HG03097 (cell line): ENCODE data around the gene MINDY4.
A peak's percentile ranks its signal among the peaks of the same experiment; 100 is the strongest.
"Not testable (repeated sequence)": the region's sequence is repeated elsewhere in the genome, so short reads cannot be mapped to it uniquely, and the experiment has no call there.

Experiments
- ATAC-seq: cut with Tn5 transposase; IDR thresholded peaks from one replicate; pipeline ENCODE4 v1.9.1; 2021; ENCODE audit not compliant: unreplicated experiment, low FRiP score

Gene MINDY4

DNA sequence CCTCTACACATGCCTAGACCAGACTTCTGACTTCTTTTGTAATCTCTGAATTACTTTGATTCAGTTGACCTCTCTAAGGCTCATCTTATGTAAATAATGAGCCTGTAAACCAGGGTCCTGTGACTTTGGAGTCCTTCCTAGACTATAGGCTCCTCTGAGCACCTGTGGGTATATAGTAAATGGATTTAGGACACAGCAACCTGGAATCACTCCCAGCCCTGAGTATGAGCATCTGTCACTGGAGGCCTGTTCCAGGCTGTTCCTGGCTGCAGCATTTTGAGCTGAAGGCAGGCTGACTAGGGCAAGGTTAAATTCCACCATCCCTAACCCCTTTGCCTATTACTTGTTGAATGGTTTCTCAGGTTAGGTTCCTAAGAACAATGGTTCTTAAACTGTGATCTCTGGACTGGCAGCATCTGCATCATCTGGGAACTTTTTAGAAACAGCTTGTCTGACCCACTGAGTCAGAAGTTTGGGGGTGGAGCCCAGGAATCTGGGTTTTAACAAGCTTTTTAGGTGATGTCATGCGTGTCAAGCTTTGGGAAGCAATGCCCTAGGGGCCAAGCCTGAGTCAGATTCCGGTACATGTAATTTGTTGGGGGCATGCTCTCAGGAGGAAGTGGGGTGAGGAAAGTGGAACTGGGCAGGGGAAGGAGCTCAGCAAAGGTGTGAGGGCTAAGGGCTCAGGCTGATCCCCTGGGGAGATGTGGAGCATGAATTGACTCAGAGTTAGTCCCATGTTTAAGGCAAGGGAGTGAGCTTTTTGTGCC is 28.2 kb downstream of the MINDY4 start:
- ATAC-seq = peak; percentile 76

DNA sequence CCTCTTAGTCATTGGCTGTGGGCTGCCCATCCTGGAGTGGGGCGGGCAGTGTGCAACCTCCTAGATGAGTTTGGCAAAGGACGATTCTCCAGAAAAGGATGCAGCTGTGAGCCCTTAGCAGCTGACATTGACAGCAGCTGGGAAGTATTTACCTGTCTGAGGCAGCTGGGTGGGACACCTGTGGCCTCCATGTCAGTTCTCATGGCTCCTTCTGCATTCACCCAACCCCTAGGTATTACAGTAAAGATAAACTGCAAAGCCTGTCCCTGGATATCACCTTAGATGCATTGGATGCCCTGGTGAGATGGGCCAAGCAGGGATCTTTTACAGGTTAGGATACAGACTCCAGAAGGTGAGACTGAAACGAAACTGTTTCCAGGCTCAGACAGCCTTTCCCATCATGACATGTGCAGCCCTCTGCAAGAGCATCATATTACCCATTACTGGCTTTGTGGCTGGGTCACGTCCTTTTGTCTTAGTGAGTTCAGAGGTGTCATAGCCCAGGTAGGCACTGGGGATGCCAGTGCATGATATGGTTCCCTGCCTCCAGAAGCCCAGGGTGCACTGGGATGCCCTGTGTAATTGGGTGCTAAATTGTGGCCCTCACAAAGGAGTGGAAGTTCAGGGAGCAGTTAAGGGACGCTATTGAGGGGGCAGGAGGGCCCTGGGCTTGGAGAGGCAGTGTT is 28.9 kb downstream of the MINDY4 start:
- peak; percentile 1 for ATAC-seq

DNA sequence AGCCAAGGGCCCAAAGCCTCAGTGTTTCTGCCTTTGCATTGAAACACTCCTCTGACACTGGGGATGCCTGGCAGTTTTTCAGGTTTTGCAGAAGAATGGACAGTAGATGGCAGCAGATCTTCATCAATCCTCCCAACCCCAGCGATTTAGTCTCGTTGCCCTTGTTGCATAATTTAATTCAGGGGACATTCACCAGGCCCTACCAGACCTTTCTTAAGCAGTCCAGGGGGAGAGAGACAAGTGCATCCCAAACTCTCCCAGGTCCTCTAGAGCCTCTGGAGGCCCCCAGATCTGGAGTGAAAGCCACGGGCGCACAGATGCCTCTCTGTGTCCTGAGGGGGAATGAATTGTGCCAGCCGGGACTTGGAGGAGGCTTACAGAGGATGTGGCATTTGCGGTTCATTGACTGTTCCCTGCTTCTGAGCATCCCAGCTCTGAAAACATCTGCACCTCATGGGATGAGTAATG is 29.6 kb downstream of the MINDY4 start:
- ATAC-seq = peak; percentile 26

DNA sequence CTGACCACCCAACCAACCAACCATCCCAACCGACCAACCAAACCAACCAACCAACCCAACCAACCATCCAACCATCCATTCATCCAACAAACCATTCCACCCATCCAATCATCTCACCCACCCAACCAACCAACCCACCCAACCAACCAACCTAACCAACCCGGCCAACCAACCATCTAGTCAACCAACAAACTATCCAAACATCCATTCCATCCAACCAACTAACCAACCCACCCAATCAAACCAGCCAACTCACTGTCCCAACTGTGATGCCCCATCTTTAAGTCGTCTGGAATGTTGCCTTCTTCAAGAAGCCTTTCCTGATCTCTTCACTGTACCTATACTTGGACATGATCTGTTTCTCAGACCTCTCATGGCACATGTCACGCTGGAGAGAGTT is 31.6 kb downstream of the MINDY4 start:
- ATAC-seq = no peak

DNA sequence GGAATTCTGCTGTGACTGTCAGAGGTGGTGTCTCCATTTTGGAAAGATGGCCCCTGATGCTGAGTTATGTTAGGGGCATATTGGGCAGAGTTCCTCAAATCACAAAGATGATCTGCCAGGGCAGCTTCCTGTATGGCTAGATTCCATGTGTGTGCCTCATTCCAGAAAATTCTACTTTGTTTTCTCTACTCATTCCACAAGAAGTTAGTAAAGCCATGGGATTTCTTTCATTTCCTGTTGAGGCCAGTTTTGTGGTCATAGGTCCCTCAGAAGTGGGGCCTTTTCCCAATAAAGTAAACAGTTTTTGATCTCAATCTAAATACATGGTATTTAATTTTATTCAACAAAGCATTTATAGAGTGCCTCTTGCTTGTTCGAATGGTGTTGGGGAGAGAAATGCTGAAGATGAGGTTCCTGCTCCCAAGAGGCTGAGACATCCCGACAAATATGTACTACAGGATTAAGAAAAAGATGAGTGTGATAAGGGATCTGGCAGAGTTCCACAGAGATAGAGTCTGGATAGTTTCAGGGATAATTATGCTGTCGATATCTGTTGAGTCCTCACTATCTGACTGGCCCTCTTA is 33.0 kb downstream of the MINDY4 start:
- no peak for ATAC-seq

DNA sequence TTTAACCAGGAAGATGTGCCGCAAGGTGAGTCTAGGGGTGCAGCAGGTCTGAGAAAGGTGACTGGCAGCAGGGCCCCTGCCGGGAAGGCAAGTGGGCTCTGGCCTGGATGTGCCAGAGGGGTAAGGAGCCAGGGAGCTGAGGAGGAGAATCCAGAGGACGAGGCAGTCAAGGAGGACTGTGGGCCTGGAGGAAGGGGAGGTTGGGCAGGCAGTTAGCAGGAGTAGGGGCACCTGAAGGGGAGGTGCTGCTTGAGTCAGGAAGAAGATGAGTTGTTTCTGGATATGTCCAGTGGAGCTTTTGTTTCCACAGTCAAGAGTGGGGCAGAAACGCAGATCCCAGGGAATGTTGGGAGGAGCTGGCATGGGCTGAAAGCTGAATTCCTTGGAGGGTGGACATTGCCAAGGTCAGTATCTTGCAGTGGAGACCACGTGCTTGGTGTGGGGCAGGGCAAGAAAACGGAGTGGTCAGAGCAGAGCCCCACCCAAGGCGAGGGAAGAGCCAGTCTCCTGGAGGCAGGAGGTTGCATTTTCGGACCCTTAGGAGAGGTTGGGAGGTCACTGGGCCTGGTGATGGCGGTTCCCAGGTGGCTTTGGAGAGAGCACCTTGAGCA is 34.0 kb downstream of the MINDY4 start:
- no peak for ATAC-seq

DNA sequence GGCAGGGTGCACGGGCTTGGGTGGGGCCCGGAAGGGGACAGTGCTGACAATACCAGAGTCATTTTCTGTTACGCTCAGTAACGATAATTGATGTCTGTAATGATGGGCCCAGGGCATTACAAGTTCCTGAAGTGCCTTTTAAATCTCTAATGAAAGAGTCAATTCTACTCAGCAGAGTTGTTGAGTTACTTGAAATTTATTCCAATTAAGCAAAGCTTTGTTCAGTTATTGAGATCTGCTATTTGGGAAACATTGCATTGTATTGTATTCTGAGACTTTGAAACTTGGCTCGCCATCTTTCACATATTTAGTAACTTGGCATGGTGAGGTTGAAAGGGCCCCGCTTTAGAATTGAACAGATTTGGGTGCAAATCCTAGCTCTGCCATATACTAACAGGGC is 34.7 kb downstream of the MINDY4 start:
- no peak for ATAC-seq

DNA sequence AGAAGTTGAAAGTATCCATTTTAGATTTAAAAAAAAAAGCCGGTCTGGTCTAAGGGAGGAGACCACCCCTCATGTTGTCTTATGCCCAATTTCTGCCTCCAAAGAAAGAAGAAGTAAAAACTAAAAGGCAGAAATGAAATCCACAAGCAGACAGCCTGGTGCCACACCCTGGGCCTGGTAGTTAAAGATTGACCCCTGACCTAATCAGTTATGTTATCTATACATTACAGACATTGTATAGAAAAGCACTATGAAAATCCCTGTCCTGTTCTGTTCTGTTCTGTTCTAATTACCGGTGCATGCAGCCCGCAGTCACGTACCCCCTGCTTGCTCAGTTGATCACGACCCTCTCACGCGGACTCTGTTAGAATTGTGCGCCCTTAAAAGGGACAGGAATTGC is 36.3 kb downstream of the MINDY4 start:
- ATAC-seq = not testable (repeated sequence)

DNA sequence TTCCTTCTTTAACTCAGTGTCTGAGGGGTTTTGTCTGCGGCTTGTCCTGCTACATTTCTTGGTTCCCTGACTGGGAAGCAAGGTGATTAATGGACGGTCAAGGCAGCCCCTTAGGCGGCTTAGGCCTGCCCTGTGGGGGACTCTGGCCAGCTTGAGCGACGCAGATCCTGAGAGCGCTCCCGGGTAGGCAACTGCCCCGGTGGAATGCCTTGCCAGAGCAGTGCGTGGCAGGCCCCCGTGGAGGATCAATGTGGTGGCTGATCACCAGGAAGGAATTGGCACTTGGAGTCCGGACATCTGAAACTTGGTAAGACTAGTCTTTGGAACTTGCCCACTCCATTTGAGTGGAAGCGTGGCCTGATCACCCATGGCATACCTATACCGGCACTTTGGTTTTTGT is 36.7 kb downstream of the MINDY4 start:
- not testable (repeated sequence) for ATAC-seq

DNA sequence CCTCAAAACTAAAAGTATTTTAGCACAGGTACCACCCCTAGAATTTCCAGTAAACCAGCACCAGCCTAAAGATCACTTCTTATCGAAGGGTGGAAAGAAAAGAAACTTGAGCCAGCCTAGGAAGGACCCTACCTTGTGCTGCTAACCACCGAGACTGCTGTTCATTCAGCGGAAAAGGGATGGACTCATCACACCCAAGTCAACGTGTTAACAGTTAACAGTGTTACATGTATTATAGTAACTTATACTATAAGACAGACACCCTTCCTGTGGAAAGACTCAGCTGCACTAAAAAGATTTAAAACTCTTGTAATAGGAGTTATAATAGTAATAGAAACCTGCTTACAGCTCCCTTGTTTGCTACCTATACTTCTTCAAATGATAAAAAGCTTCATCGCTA is 39.8 kb downstream of the MINDY4 start:
- no peak for ATAC-seq

DNA sequence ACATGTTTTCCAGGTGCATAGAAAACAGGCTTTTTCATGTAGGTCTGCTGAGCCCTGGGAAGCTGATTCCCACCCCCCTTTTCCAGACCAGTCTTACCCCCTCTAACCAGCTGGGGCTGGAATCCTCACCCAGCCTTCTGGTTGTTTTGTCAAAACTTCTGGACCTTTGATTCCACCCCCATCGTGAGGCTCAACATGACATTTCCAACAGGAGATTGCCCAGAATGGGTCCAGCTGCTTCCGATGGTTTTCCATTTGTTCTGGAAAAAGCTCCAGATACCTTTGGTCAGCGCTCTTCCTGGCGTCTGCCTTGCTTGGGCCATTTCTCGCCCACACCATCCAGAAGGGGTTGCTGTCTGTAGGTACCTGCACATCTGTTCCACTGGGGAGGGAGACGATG is 41.5 kb downstream of the MINDY4 start:
- no peak for ATAC-seq

DNA sequence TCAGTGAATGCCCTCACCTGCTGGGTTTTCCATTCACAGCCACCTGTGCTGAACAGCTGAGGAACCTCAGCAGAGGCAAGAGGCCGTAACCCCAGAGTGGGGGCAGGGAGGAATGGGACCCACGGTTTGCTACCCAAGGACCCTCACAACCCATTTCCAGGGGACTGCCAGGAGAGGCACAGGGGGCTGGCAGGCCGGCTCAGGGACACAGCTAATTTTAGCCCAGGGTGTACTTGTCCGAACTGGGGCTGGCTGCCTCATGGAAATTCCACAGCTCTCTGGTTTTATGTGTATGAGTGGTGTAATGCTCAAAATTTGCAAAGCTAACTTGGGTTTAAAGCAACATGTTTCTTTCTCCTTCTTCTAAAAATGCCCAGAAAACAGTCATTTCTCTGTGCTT is 42.2 kb downstream of the MINDY4 start:
- no peak for ATAC-seq

DNA sequence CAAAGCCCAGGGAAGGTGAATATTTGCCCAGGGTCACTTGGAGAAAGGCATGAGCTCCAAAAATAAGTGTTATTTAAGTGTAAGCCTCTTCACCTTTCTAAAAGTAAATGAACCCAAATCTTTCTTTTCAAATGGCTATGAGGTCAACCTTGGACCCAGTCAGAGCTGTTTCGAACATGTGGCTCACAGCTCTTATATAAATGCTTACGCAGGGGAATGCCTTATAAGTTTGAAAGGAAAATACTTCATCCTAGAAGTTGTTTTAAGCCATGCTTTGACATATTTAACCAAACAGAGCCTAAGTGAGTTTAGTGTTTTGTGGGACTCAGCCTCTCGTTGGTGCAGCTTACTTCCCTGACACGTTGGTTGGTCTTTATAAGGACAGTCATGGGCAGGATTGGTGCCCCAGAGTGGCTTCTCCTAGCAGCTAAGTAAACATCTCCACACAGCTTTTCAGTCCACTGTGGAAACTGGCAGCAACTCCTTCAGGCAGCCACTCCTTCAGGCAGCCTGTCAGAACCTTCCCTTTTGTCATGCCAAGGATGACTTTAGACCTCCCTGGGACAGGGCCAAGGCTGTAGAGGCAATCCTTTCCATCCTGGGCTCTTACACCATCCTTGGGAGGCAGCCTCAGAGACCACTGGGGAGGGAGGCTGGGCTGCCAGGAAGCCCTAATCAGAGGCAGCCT is 43.6 kb downstream of the MINDY4 start:
- no peak for ATAC-seq

DNA sequence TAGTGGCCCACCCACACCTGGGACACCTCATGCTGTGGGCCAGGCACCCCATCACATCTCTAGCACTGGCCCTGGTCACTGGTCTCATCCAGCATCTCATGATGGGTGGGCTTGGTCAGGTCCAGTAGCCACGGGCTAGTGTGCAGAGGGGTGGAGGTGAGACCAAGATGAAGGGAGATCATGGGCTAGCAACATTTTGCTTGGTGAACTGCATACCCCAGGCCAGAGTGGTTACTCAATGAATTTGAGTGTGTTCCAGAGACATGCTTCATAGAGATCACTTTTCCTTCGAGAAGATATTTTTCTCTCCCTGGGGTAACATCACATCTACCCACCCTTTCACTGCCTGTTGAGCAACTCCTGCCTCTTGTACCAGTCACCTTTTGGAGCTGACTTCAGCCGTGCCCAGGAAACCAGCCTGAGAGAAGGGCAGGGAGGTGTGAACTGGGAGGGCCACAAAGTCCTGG is 44.2 kb downstream of the MINDY4 start:
- ATAC-seq = no peak

DNA sequence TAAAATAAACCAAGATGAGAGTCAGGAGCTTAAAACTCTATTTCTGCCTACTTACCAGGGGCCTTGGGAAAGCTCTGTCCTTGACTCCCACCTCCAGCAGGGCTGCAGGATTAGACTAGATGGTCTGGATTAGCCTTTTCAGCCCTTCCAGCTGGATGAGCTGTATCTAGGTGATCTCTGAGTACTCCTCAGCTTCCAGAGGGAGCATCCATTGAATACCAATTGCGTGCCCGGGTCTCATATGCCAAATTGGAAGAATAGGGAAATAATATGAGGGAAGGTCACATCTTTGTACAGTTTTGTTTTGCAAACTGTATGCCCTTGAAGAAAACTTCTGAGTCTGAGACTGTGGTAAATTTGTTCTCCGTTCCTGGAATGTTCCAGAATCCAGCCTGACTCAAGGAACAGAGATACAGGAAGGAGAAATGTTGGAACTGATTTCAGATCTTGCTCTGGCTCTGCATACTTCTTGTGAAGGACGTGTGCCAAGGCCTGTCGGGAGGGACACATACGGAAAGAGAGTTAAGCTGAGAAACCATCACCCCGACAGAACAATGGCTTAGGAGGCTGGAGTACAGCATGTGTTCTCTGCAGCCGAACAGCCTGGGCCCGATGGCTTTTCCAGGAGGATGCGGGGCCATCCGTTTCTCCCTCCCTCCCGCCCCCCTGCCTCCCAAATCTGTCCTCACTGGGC is 44.9 kb downstream of the MINDY4 start:
- no peak for ATAC-seq

DNA sequence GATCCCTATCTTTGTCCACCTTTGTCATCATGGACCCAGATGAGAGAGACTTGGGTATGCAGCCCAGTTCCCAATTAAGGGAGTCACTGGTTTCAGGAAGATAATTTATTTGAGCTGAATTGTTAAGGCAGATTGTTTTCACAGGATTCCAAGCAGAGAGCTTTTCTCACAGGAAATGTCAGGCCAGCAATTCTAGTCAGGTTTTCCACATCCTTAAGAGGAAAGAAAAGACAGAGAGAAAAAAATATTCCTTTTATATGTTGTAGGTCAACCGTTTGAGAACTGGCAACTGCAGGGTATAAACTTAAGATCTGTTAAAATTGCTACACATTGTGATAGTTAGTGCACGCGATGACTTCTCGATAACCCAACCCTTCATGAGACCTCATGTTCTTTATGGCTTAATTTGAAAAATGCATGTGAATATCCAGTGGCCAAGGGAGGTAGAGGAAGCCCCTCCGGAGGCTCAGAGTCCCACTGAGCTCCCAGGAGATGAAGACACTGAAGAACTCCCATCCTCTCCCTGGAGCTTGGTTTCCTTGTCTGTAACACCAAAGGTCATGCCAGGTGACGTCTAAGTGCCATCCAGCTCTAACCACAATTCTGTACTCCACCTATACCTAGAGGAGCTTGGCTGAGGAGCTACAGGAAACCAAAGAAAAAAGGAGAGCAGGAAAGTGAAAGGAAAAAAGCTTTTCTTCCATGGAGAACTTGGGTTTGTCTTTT is 45.6 kb downstream of the MINDY4 start:
- no peak for ATAC-seq

DNA sequence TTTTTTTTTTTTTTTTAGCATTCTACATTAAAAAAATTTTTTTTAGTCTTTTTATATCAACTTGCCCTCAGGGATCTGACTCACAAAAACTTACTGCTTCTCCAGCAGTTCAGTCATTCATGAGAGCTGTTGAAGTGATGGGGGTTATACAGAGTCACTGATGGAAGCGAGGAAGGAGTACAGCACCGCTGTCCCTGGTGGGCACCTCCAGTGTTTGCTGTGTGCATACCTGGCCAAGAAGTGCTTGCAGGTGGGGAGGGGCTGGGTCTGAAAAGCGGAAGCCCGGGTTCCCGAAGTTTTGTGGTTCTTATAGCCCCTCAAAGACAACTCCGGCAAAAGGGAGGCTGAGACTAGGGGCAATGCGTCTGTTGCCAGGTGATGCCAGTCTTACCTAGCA is 46.2 kb downstream of the MINDY4 start:
- ATAC-seq = no peak

DNA sequence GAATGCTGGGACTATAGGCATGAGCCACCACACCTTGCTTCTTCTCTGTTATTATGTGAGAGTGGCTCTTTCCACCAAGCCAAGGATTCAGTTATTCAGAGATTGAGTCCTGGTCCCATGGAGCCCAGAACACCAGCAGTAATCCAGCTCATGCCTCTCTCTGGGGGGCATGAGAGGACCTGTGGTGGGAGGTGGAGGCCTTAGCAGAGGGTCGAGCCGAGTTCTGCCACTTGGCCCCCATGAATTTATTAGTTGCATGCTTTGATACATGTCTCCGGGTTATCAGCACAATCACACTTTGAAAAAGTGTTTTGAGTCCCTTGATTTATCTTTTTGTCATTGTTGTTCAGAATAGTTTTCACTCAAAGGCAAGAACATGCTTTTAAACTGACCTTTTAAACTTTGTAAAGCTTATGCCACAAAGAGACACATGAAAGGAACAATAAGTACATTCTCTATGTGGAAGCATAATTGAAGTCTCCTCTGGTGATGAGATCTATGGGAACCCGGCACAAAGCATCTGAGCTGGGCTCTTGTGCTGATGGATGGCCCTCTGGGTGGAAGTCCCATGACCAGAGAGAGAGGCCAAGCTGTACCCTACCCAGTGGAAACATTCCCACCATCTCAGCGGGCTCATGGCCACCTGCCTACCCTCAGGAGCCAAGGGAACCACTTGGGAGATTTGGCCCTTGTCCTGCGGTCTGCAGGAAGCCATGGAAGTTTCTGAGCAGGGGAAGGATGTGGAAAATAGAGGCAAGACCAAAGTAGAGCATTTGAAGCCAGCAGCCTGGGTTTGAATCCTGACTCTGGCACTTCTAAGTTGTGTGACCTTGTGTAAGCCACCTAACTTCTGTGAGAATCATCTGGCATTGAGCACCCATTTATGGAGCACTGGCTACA is 53.9 kb downstream of the MINDY4 start:
- no peak for ATAC-seq
